ENCODE measurements around the gene BDKRB1. TPM values are rescaled to one million over a fixed set of nuclear protein-coding genes. Genes with fewer than 3 reads are reported as not detected.

BDKRB1 gene
- total and polyA plus RNA-seq, 2 donors from 2014 or later: 1.2 to 1.5 TPM

DNA sequence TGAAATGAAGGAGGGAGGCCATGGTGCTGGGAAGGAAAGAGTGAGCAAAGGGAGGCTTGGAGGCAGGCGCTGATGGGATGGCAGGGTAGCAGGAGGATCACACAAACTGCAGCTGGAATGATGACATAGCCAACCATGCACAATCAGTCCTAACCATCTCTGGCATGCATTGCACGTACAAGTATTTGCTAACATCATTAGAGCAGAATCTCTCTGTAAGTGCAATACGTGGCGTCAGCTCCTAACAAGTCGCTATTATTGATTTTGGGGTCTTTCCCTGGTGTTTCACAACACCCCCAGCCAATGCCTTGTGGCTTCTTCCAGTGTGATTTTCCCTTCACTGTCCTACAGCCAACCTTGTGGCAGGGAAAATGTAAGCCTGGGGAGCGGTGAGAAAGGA is 18.5 kb downstream of the BDKRB1 start:
- H3K27ac ChIP-seq (ENCODE audit: low read depth in 2 of 2, low read length in 2 of 2): no peak overlapping the region

GRCh38 chr14:96275177-96276112 is 19.4 kb downstream of the BDKRB1 start:
- H3K27me3 ChIP-seq (ENCODE audit: control insufficient read depth, insufficient read depth, low read length): no peaks in the 10 kb centered on the region
- TF ChIP-seq, protein P1, sequence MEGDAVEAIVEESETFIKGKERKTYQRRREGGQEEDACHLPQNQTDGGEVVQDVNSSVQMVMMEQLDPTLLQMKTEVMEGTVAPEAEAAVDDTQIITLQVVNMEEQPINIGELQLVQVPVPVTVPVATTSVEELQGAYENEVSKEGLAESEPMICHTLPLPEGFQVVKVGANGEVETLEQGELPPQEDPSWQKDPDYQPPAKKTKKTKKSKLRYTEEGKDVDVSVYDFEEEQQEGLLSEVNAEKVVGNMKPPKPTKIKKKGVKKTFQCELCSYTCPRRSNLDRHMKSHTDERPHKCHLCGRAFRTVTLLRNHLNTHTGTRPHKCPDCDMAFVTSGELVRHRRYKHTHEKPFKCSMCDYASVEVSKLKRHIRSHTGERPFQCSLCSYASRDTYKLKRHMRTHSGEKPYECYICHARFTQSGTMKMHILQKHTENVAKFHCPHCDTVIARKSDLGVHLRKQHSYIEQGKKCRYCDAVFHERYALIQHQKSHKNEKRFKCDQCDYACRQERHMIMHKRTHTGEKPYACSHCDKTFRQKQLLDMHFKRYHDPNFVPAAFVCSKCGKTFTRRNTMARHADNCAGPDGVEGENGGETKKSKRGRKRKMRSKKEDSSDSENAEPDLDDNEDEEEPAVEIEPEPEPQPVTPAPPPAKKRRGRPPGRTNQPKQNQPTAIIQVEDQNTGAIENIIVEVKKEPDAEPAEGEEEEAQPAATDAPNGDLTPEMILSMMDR (IDR thresholded peaks at IDR 0.05; ENCODE audit: borderline replicate concordance, extremely low read depth, insufficient read depth): peak; percentile 87
- intact Hi-C loops (cut with DNase I): loop anchor here (5.0 kb wide), 1 partner anchor 178 kb away; no protein-coding TSS in a partner anchor
- H3K4me1 ChIP-seq (ENCODE audit: control insufficient read depth in 2 of 3, insufficient read depth in 2 of 3, low read depth in 1 of 3, low read length in 3 of 3): no peaks in the 10 kb centered on the region
- H3K9ac ChIP-seq (ENCODE audit: low read length in 3 of 3): no peak overlapping the region
- H3K36me3 ChIP-seq (ENCODE audit: control insufficient read depth in 2 of 3, insufficient read depth in 3 of 3, low read length in 3 of 3): no peaks in the 10 kb centered on the region
- no peak for FAIRE-seq
- peak; percentile 67 to 89 (median 79) for DNase-seq
- H3K27ac ChIP-seq (ENCODE audit: low read depth in 2 of 2, low read length in 2 of 2): no peak overlapping the region
- H3K9me3 ChIP-seq (ENCODE audit: control insufficient read depth in 2 of 3, insufficient read depth in 1 of 3, low read length in 3 of 3): peaks cover 0 to 9% (median 4%) of the 10 kb centered on the region in 3 donors
- no peak overlapping the region for H3K4me3 ChIP-seq (ENCODE audit: low read length in 3 of 3)

More for the DNA sequence above, 18.5 kb downstream of the BDKRB1 start:
- FAIRE-seq (no peak), DNase-seq (peak in 1 of 5 donors; percentile 34)
- H3K4me1 ChIP-seq (ENCODE audit: control insufficient read depth in 2 of 3, insufficient read depth in 2 of 3, low read depth in 1 of 3, low read length in 3 of 3): no peaks in the 10 kb centered on the region
- H3K9me3 ChIP-seq (ENCODE audit: control insufficient read depth in 2 of 3, insufficient read depth in 1 of 3, low read length in 3 of 3): peaks cover 0 to 9% (median 4%) of the 10 kb centered on the region in 3 donors
- H3K27me3 ChIP-seq (ENCODE audit: control insufficient read depth, insufficient read depth, low read length): no peaks in the 10 kb centered on the region
- H3K4me3 ChIP-seq (ENCODE audit: low read length in 3 of 3): no peak overlapping the region
- intact Hi-C loops (cut with DNase I): no loop called here
- no peak overlapping the region for H3K9ac ChIP-seq (ENCODE audit: low read length in 3 of 3)
- TF ChIP-seq, protein P1 (IDR thresholded peaks at IDR 0.05; ENCODE audit: borderline replicate concordance, extremely low read depth, insufficient read depth): no peak
- no peaks in the 10 kb centered on the region for H3K36me3 ChIP-seq (ENCODE audit: control insufficient read depth in 2 of 3, insufficient read depth in 3 of 3, low read length in 3 of 3)

GRCh38 chr14:96277890-96278289 is 21.9 kb downstream of the BDKRB1 start:
- Histone ChIP-seq H3K27me3 (ENCODE audit: control insufficient read depth, insufficient read depth, low read length) (no peaks in the 10 kb centered on the region), H3K4me3 (ENCODE audit: low read length in 3 of 3) (no peak overlapping the region), H3K27ac (ENCODE audit: low read depth in 2 of 2, low read length in 2 of 2) (no peak overlapping the region), H3K4me1 (ENCODE audit: control insufficient read depth in 2 of 3, insufficient read depth in 2 of 3, low read depth in 1 of 3, low read length in 3 of 3) (no peaks in the 10 kb centered on the region), H3K9me3 (ENCODE audit: control insufficient read depth in 2 of 3, insufficient read depth in 1 of 3, low read length in 3 of 3) (peaks cover 0 to 9% (median 4%) of the 10 kb centered on the region in 3 donors), H3K9ac (ENCODE audit: low read length in 3 of 3) (no peak overlapping the region), H3K36me3 (ENCODE audit: control insufficient read depth in 2 of 3, insufficient read depth in 3 of 3, low read length in 3 of 3) (peaks cover 0 to 4% (median 3%) of the 10 kb centered on the region in 3 donors)
- DNase-seq (no peak), FAIRE-seq (no peak)
- TF ChIP-seq, protein P1 (IDR thresholded peaks at IDR 0.05; ENCODE audit: borderline replicate concordance, extremely low read depth, insufficient read depth): no peak
- intact Hi-C loops (cut with DNase I): loop anchor here (5.0 kb wide), 1 partner anchor 181 kb away; no protein-coding TSS in a partner anchor
